NT2/D1 (cell line): Measurements from ENCODE around the gene SENP8.

Source experiments
- DNase-seq: peaks from one replicate; pipeline ENCODE4 v3.0.0-alpha.2; 2011; ENCODE audit warnings: low read depth, low spot score
- H3K27me3 ChIP-seq: 2 replicates; pipeline ENCODE4 v1.6.0; 2011; ENCODE audit warnings: mild to moderate bottlenecking; ENCODE audit not compliant: insufficient read length, insufficient read depth
- H3K36me3 ChIP-seq: 2 replicates; pipeline ENCODE4 v1.6.1; 2011; ENCODE audit warnings: mild to moderate bottlenecking, low read length, mixed read lengths; ENCODE audit not compliant: insufficient read depth, insufficient read length
- H3K4me1 ChIP-seq: 2 replicates; pipeline ENCODE4 v1.5.1; 2011; ENCODE audit not compliant: insufficient read depth, insufficient read length
- H3K4me3 ChIP-seq: 2 replicates; pipeline ENCODE4 v1.5.1; 2011; ENCODE audit warnings: low read depth; ENCODE audit not compliant: insufficient read length
- H3K9ac ChIP-seq: 2 replicates; pipeline ENCODE4 v1.6.0; 2011; ENCODE audit warnings: low read depth; ENCODE audit not compliant: insufficient read length
- H3K9me3 ChIP-seq: 2 replicates; pipeline ENCODE4 v1.5.1; 2011; ENCODE audit warnings: mild to moderate bottlenecking, low read length; ENCODE audit not compliant: insufficient read depth
- SUZ12 ChIP-seq: IDR thresholded peaks from 2 replicates; pipeline ENCODE4 v1.6.1; 2011; ENCODE audit not compliant: insufficient read length, insufficient read depth; ENCODE audit errors: extremely low read depth
- YY1 ChIP-seq: IDR thresholded peaks from 2 replicates; pipeline ENCODE4 v1.6.1; 2011; ENCODE audit not compliant: insufficient read length, insufficient read depth
- ZNF274 ChIP-seq: IDR thresholded peaks from 2 replicates; pipeline ENCODE4 v1.6.1; 2011; ENCODE audit warnings: mild to moderate bottlenecking, low read depth, low read length

Gene SENP8

DNA sequence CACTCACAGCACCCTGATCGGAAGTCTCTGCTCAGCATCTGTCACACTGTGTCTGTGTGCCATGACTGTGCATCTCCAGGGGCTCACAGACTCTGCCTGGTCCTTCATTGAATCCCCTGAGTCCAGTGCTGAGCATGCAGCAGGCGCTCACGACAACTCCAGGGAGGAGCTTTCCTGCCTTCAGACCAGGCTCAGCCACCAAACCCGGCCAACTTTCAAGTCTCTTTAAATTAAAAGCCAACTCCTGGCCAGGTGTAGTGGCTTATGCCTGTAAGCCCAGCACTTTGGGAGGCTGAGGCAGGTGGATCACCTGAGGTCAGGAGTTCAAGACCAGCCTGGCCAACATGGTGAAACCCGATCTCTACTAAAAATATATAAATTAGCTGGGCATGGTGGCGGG is 55.2 kb downstream of the SENP8 start:
- Histone ChIP-seq H3K9me3 (no peaks in the 10 kb centered on the region), H3K4me1 (peaks cover 13% of the 10 kb centered on the region), H3K4me3 (no peak overlapping the region), H3K36me3 (no peaks in the 10 kb centered on the region), H3K27me3 (no peaks in the 10 kb centered on the region), H3K9ac (no peak overlapping the region)
- TF ChIP-seq SUZ12 (no peak), ZNF274 (no peak), YY1 (no peak)
- DNase-seq, result no peak

DNA sequence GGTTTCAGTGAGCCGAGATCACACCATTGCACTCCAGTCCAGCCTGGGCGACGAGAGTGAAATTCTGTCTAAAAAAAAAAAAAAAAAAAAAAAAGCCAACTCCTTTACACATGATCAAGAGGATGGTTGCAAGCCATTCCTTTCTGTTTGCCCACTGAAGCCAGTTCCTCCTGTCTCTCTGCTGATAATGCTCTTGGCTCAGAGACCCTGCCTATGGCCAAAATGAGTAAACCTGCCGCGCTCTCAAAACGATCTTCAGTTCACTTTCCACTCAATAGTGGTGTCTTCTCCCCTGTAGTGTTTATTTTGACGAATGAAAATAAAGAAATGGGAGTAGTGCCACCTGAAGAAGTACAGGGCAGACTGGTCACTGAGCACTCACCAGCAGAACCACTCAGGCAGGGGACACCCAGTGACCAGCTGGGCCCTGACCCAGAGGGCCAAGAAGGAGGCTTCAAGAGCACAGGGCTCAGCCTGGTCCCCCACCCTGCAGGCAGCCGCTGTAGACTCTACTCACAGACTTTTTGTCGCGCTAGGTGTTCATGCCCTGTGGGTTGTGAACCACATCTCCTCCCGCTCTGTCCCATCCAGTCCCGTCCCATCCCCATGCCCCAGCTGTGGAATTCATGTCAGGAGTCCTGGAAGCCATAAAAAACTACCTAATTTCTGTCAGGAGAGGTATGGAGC is 55.8 kb downstream of the SENP8 start:
- Histone ChIP-seq H3K9me3 (no peaks in the 10 kb centered on the region), H3K36me3 (no peaks in the 10 kb centered on the region), H3K9ac (no peak overlapping the region), H3K27me3 (no peaks in the 10 kb centered on the region), H3K4me1 (peaks cover 10% of the 10 kb centered on the region), H3K4me3 (no peak overlapping the region)
- DNase-seq, result no peak
- TF ChIP-seq SUZ12, result no peak

DNA sequence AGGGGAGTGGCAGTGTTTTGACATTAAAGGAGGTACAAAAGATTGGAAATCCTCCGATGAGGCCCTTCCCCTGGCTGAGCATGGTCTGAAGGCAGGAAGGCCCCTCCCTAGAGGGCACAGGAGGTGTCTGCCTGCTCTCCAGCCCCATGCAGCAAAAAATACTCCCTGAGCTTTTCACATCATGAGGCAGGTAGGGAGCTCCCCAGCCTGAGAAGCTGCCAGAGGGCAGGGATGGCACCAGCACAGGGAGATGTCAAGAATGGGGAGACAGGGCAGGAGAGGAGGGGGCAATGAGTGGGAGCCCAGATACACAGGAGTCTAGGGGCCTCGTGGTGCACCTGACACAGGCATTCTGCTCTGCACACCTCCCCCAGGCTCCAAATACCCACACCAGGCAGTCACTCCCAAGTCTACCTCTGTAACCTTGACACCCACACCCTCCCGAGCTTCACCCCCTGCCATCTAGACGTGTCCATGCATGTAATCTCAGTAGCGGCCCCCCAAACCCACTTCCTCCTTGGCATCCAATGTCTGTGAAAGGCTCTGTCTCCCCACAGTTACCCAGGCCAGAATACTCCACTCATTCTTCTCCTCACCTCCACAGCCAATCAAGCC is 56.5 kb downstream of the SENP8 start:
- H3K9ac ChIP-seq, result peak overlapping the region; percentile 9
- no peaks in the 10 kb centered on the region for H3K27me3 ChIP-seq
- no peak overlapping the region for H3K4me3 ChIP-seq
- H3K9me3 ChIP-seq, result no peaks in the 10 kb centered on the region
- TF ChIP-seq YY1 (no peak), ZNF274 (no peak), SUZ12 (no peak)
- H3K36me3 ChIP-seq, result no peaks in the 10 kb centered on the region
- H3K4me1 ChIP-seq, result peaks cover 6% of the 10 kb centered on the region
- DNase-seq, result no peak

DNA sequence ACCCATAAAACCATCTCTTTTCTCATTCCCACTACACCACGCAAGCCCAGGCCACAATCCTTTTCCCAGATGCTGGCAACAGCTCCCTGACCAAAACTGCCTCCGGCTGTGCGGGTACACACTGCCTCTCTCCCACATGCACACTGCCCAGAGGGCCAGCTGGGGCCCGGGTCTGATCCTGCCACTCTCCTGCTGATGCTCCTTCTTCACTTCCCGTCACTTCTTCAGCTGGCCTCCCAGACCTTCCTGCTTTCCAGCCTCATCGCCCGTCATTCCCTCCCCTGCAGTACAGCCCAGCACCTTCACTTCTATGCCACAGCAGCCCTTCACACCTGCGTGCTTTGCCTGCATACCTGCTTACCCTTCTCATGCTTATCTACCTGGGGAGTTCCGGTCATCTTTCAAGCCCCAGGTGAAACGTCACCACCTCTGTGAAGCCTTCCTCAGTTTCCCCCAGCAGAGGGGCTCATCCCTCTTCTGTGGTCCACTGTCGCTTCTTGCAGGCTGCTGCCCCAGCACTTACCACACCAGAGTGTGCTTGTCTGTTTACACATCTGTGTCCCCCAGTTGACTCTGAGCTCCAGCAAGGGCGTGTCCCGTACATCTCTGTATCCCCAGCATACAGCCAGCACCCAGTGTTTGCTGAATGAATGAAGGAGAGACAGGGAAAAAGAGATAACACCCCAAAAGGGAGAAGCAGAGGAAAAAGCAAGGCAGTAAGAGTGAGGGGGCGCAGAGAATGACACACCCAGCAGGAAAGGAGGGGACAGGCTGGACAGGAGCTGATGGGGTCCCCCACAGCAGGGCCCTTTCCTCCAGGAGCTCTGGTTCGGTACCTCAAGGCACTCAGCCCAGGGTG is 57.2 kb downstream of the SENP8 start:
- Histone ChIP-seq H3K27me3 (no peaks in the 10 kb centered on the region), H3K4me3 (no peak overlapping the region), H3K9ac (no peak overlapping the region), H3K9me3 (no peaks in the 10 kb centered on the region), H3K36me3 (no peaks in the 10 kb centered on the region), H3K4me1 (peaks cover 9% of the 10 kb centered on the region)
- no peak for TF ChIP-seq YY1
- TF ChIP-seq ZNF274, result no peak
- TF ChIP-seq SUZ12, result no peak
- no peak for DNase-seq

DNA sequence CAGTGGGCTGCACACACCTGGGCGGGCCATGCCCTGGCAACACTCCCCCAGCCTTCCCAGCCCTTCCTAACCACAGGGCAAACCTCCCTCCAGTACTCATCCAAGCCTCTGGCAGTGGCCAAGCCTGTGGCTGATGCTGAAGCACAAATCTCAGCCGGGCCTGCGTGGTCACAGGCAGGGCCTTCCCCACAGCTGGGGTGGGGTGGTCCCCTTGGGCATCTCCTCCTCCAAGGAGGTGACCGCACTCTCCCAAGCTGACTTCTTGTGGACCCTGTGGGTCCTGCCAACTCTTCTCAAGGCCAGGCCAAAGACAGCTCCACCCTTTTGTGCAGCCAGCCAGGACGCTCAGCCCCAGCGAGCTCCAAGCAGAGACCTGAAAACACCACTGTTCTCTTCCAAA is 58.0 kb downstream of the SENP8 start:
- H3K9ac ChIP-seq, result no peak overlapping the region
- no peaks in the 10 kb centered on the region for H3K27me3 ChIP-seq
- TF ChIP-seq YY1 (no peak), SUZ12 (no peak)
- no peak for DNase-seq
- H3K9me3 ChIP-seq, result no peaks in the 10 kb centered on the region
- H3K4me1 ChIP-seq, result peaks cover 11% of the 10 kb centered on the region
- no peaks in the 10 kb centered on the region for H3K36me3 ChIP-seq
- no peak overlapping the region for H3K4me3 ChIP-seq

DNA sequence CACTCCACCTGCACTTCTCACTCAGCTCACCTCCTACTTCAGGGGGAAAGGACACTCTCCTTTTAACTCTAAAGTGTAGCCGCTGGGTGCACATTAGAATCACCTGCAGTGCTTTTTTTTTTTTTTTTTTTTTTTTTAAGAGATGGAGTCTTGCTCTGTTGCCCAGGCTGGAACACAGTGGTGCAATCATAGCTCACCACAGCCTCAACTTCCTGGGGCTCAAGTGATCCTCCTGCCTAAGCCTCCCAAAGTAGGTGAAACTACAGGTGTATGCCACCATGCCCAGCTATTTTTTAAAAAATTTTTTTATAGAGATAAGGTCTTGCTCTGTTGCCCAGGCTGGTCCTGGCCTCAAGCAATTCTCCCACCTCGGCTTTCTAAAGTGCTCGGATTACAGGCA is 58.5 kb downstream of the SENP8 start:
- no peaks in the 10 kb centered on the region for H3K36me3 ChIP-seq
- TF ChIP-seq SUZ12 (no peak), ZNF274 (no peak), YY1 (no peak)
- no peak overlapping the region for H3K4me3 ChIP-seq
- H3K4me1 ChIP-seq, result peaks cover 11% of the 10 kb centered on the region
- H3K27me3 ChIP-seq, result no peaks in the 10 kb centered on the region
- H3K9me3 ChIP-seq, result no peaks in the 10 kb centered on the region
- DNase-seq, result no peak
- H3K9ac ChIP-seq, result no peak overlapping the region

DNA sequence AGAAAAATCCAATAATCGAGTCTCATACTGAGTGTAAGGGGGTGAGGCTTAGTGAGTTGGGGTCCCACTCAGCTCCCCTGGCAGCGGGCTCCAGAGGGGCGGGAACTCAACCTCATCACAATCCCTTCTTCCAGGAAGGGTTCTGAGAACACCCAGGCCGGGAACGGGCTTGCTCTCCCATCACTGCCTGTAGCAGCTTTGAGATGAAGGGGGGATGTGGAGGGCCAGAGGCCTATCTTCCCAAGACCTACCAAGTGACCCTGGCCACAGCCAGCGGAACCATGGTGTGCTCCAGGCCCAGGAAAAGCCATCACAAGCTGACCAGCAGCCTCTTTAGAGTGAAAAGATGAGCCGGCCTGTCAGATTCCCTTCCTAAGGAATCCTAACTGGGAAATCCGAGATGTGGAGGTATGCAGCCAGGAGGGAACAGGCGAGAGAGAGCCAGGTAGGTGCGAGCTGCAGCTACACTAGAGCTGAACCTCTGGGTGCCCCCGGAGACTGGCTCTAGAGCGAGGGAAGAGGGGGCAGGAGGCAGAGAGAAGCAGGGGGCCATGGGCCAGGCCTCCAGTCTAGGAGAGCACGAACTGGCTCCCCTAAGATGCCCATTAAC is 60.9 kb downstream of the SENP8 start:
- H3K27me3 ChIP-seq, result peaks cover 13% of the 10 kb centered on the region
- no peak overlapping the region for H3K4me3 ChIP-seq
- no peak for DNase-seq
- H3K36me3 ChIP-seq, result no peaks in the 10 kb centered on the region
- peak overlapping the region; percentile 34 for H3K9ac ChIP-seq
- TF ChIP-seq ZNF274, result no peak
- TF ChIP-seq YY1, result no peak
- no peak for TF ChIP-seq SUZ12
- H3K4me1 ChIP-seq, result peaks cover 16% of the 10 kb centered on the region
- no peaks in the 10 kb centered on the region for H3K9me3 ChIP-seq
